Liver (tissue), 3 donors: ENCODE measurements around the gene ODAM.

ENCODE experiments used
- FOXA1 ChIP-seq: IDR thresholded peaks from 2 replicates; pipeline ENCODE4 v1.6.1; 2016; ENCODE audit warnings: antibody characterized with exemption
- GABPA ChIP-seq, 2 donors: IDR thresholded peaks in 1 of 2; conservative IDR thresholded peaks in 1 of 2; 2 replicates each; pipeline ENCODE4 v1.6.1; 2016; ENCODE audit warnings: antibody characterized with exemption in 2 of 2, mild to moderate bottlenecking in 1 of 2, moderate library complexity in 1 of 2
- NR2F2 ChIP-seq: IDR thresholded peaks from 2 replicates; pipeline ENCODE4 v1.6.1; 2016; ENCODE audit warnings: antibody characterized with exemption
- RAD21 ChIP-seq, 2 donors: IDR thresholded peaks; 2 replicates each; pipeline ENCODE4 v1.6.1; 2016; ENCODE audit warnings: antibody characterized with exemption in 2 of 2, mild to moderate bottlenecking in 2 of 2
- SP1 ChIP-seq: IDR thresholded peaks from 2 replicates; pipeline ENCODE4 v1.6.1; 2018; ENCODE audit warnings: antibody characterized with exemption, mild to moderate bottlenecking
- TAF1 ChIP-seq: conservative IDR thresholded peaks from 2 replicates; pipeline ENCODE4 v1.6.1; 2016; ENCODE audit warnings: antibody characterized with exemption, mild to moderate bottlenecking
- YY1 ChIP-seq: IDR thresholded peaks from 2 replicates; pipeline ENCODE4 v1.6.1; 2016; ENCODE audit warnings: antibody characterized with exemption, mild to moderate bottlenecking
- TF ChIP-seq, protein P1 (sequence below): fragments of 150-350 bp; IDR thresholded peaks from 2 replicates; pipeline ENCODE4 v1.5.1; 2017; ENCODE audit warnings: improper control_type of control experiment, low read depth, low read length; ENCODE audit not compliant: missing input control
- TF ChIP-seq, protein P2 (sequence below): IDR thresholded peaks from 2 replicates; pipeline ENCODE4 v1.6.1; 2016; ENCODE audit warnings: antibody characterized with exemption
- donor health status: healthy.
- donor health status: healthy.

DNA sequence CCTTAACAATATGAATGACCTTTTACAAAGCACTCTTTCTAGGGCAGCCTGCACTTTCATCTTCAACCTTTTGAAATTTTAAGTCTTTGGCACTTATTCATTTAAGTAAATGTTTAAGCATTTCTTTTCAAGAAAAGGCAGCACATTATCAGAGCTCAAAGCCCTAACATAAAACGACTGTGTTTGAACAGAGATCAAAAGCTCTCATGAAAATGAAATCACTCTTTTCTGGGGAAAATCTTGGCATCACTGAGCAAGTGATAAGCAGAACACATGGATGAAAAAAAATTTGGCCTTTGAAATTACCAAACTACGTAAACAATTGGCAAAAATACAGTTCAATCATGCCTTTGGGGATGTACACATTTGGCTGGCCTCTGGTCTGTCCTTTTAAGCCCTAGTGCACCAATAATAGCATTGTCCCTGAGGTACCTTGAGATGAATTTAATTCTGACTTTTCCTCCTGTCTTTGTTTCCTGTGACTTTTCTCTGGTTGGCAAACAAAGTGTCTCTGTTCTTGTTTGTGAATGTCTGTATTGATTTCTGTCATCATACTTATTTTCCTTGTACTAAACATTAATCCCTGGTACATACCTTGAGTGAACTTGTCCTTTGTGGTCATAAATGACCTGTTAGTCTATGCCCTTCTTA lies 12.9 kb upstream of the ODAM start:
- TF ChIP-seq, protein P1, sequence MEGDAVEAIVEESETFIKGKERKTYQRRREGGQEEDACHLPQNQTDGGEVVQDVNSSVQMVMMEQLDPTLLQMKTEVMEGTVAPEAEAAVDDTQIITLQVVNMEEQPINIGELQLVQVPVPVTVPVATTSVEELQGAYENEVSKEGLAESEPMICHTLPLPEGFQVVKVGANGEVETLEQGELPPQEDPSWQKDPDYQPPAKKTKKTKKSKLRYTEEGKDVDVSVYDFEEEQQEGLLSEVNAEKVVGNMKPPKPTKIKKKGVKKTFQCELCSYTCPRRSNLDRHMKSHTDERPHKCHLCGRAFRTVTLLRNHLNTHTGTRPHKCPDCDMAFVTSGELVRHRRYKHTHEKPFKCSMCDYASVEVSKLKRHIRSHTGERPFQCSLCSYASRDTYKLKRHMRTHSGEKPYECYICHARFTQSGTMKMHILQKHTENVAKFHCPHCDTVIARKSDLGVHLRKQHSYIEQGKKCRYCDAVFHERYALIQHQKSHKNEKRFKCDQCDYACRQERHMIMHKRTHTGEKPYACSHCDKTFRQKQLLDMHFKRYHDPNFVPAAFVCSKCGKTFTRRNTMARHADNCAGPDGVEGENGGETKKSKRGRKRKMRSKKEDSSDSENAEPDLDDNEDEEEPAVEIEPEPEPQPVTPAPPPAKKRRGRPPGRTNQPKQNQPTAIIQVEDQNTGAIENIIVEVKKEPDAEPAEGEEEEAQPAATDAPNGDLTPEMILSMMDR: no peak
- TF ChIP-seq NR2F2 (no peak), SP1 (no peak), TAF1 (no peak), RAD21 (IDR thresholded peaks at IDR 0.05) (no peak), YY1 (no peak), GABPA (IDR thresholded peaks at IDR 0.05 in 1 of 2, conservative IDR thresholded peaks at IDR 0.05 in 1 of 2) (no peak), FOXA1 (no peak)
- TF ChIP-seq, protein P2, sequence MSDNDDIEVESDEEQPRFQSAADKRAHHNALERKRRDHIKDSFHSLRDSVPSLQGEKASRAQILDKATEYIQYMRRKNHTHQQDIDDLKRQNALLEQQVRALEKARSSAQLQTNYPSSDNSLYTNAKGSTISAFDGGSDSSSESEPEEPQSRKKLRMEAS: no peak
